Measurements from ENCODE around the gene SLC17A8.

The SLC17A8 gene

DNA sequence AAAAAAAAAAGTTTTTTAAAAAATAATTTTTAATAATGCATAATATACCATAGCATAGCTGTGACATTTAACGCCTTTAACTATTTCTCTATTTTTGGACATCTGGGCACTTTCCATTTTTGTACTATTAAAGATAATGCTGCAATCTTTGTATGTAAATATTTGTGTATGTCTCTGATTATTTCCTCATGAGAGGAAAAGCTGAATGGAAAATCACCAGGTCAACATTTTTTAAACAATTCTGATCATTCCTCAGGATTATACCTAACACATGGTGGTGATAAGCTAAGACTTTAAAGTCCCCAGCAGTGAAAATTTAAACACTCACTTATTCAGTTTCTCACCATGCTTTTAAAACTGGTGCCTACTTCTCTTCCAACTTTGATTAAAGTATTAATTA is 85.5 kb downstream of the SLC17A8 start:
- H3K9me3 ChIP-seq (replicated peaks in 1 of 2; ENCODE audit: control insufficient read depth in 2 of 2, insufficient read depth in 1 of 2, low read depth in 1 of 2, low read length in 2 of 2): no peaks in the 10 kb centered on the region
- H3K4me3 ChIP-seq (ENCODE audit: low read length in 2 of 2): no peak overlapping the region
- no peak overlapping the region for H4K91ac ChIP-seq (ENCODE audit: low read depth, low read length, poor library complexity)
- H2BK12ac ChIP-seq (ENCODE audit: low read length): no peak overlapping the region
- H3K9ac ChIP-seq (ENCODE audit: low read depth, low read length, poor library complexity): no peak overlapping the region
- WGBS, 2 donors (ENCODE audit: extremely low coverage in 2 of 2, insufficient read length in 2 of 2, insufficient replicate concordance in 1 of 2): no CpG with 5 or more reads among the region's 1 CpG
- H3K4ac ChIP-seq (ENCODE audit: low read length): no peak overlapping the region
- H4K8ac ChIP-seq (ENCODE audit: low read depth, low read length): no peak overlapping the region
- H3K18ac ChIP-seq (ENCODE audit: low read length): no peak overlapping the region
- no peak overlapping the region for H3K23ac ChIP-seq (ENCODE audit: low read depth, low read length, poor library complexity)
- H2AK5ac ChIP-seq (ENCODE audit: low read depth, low read length): no peak overlapping the region
- H3K4me1 ChIP-seq (ENCODE audit: control insufficient read depth in 2 of 2, insufficient read depth in 1 of 2, low read depth in 1 of 2, low read length in 2 of 2): peaks cover 3 to 6% of the 10 kb centered on the region in 2 donors
- no peak overlapping the region for H3K4me2 ChIP-seq (ENCODE audit: insufficient read depth, low read length, poor library complexity, severe bottlenecking)
- H3K27me3 ChIP-seq (ENCODE audit: control insufficient read depth in 3 of 3, insufficient read depth in 3 of 3, low read depth in 1 of 3, low read length in 3 of 3): no peaks in the 10 kb centered on the region
- no peaks in the 10 kb centered on the region for H3K79me1 ChIP-seq (ENCODE audit: low read depth, low read length)
- H2BK15ac ChIP-seq (ENCODE audit: low read length): no peak overlapping the region
- H3K36me3 ChIP-seq (replicated peaks in 1 of 2; ENCODE audit: control insufficient read depth in 2 of 2, insufficient read depth in 2 of 2, low read length in 2 of 2): no peaks in the 10 kb centered on the region
- no peak overlapping the region for H2BK120ac ChIP-seq (ENCODE audit: low read depth, low read length)
- DNase-seq (ENCODE audit: low spot score): no peak
- H3K14ac ChIP-seq (ENCODE audit: low read length): no peak overlapping the region
- H2AFZ ChIP-seq (ENCODE audit: low read length): no peak overlapping the region
- no peak overlapping the region for H3K27ac ChIP-seq (replicated peaks; ENCODE audit: low read length)
- H2BK5ac ChIP-seq (ENCODE audit: low read length): no peak overlapping the region

DNA sequence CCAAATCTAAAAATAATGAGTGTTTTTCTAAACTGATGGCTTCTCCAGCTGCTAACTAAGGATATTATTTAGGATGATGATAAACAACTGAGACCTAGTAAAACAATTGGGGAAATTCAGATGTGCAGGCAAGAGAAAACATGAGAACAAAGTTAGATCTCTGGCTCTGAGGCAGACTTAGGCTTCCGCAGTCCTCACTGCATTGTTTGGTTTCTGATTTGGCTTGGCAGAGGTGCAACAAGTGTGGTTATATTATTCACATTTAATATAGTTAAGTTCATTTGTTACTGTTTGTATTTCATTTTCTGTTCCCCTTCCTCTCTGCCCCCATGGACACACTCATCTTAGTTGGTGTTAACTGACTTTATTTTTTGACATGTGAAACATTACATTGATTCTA is 86.6 kb downstream of the SLC17A8 start:
- H3K4me3 ChIP-seq (ENCODE audit: low read length in 2 of 2): no peak overlapping the region
- no peaks in the 10 kb centered on the region for H3K27me3 ChIP-seq (ENCODE audit: control insufficient read depth in 3 of 3, insufficient read depth in 3 of 3, low read depth in 1 of 3, low read length in 3 of 3)
- DNase-seq (ENCODE audit: low spot score): no peak
- WGBS, 2 donors (ENCODE audit: extremely low coverage in 2 of 2, insufficient read length in 2 of 2, insufficient replicate concordance in 1 of 2): no CpG with 5 or more reads among the region's 1 CpG
- no peak overlapping the region for H3K18ac ChIP-seq (ENCODE audit: low read length)
- H3K4ac ChIP-seq (ENCODE audit: low read length): no peak overlapping the region
- no peak overlapping the region for H3K9ac ChIP-seq (ENCODE audit: low read depth, low read length, poor library complexity)
- H3K4me1 ChIP-seq (ENCODE audit: control insufficient read depth in 2 of 2, insufficient read depth in 1 of 2, low read depth in 1 of 2, low read length in 2 of 2): peaks cover 4 to 9% of the 10 kb centered on the region in 2 donors
- no peak overlapping the region for H3K4me2 ChIP-seq (ENCODE audit: insufficient read depth, low read length, poor library complexity, severe bottlenecking)
- no peak overlapping the region for H3K23ac ChIP-seq (ENCODE audit: low read depth, low read length, poor library complexity)
- no peak overlapping the region for H2BK12ac ChIP-seq (ENCODE audit: low read length)
- H4K8ac ChIP-seq (ENCODE audit: low read depth, low read length): no peak overlapping the region
- no peak overlapping the region for H2AFZ ChIP-seq (ENCODE audit: low read length)
- H2BK120ac ChIP-seq (ENCODE audit: low read depth, low read length): no peak overlapping the region
- no peak overlapping the region for H2BK5ac ChIP-seq (ENCODE audit: low read length)
- H4K91ac ChIP-seq (ENCODE audit: low read depth, low read length, poor library complexity): no peak overlapping the region
- no peak overlapping the region for H3K27ac ChIP-seq (replicated peaks; ENCODE audit: low read length)
- no peak overlapping the region for H3K14ac ChIP-seq (ENCODE audit: low read length)
- no peaks in the 10 kb centered on the region for H3K9me3 ChIP-seq (replicated peaks in 1 of 2; ENCODE audit: control insufficient read depth in 2 of 2, insufficient read depth in 1 of 2, low read depth in 1 of 2, low read length in 2 of 2)
- H2BK15ac ChIP-seq (ENCODE audit: low read length): no peak overlapping the region
- H3K79me1 ChIP-seq (ENCODE audit: low read depth, low read length): no peaks in the 10 kb centered on the region
- H3K36me3 ChIP-seq (replicated peaks in 1 of 2; ENCODE audit: control insufficient read depth in 2 of 2, insufficient read depth in 2 of 2, low read length in 2 of 2): no peaks in the 10 kb centered on the region
- H2AK5ac ChIP-seq (ENCODE audit: low read depth, low read length): no peak overlapping the region

DNA sequence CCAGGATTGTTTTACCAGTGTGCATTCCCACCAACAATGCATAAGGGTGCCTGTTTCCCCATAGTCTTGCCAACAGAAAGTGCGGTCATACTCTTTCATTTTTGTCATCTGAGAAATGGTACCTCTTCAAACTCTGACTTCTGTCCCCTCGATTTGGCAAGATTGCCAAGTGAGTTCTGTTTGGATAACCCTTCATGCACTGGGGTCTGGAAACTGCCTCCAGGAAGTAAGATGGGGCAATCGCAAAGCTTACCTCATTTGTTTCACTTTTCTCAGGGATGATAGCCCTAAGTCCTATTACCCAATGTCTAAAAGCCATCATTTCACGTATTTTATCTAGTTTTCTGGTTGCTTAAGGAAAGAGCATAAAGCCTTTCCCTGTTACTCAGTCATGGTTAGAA is 88.2 kb downstream of the SLC17A8 start:
- no peak overlapping the region for H3K4me3 ChIP-seq (ENCODE audit: low read length in 2 of 2)
- H3K36me3 ChIP-seq (replicated peaks in 1 of 2; ENCODE audit: control insufficient read depth in 2 of 2, insufficient read depth in 2 of 2, low read length in 2 of 2): no peaks in the 10 kb centered on the region
- no peak overlapping the region for H2BK120ac ChIP-seq (ENCODE audit: low read depth, low read length)
- H3K79me1 ChIP-seq (ENCODE audit: low read depth, low read length): no peaks in the 10 kb centered on the region
- H3K9ac ChIP-seq (ENCODE audit: low read depth, low read length, poor library complexity): no peak overlapping the region
- H3K23ac ChIP-seq (ENCODE audit: low read depth, low read length, poor library complexity): no peak overlapping the region
- H4K91ac ChIP-seq (ENCODE audit: low read depth, low read length, poor library complexity): no peak overlapping the region
- H3K4me1 ChIP-seq (ENCODE audit: control insufficient read depth in 2 of 2, insufficient read depth in 1 of 2, low read depth in 1 of 2, low read length in 2 of 2): peaks cover 4 to 9% of the 10 kb centered on the region in 2 donors
- no peak for DNase-seq (ENCODE audit: low spot score)
- no peak overlapping the region for H2BK15ac ChIP-seq (ENCODE audit: low read length)
- H3K27ac ChIP-seq (replicated peaks; ENCODE audit: low read length): no peak overlapping the region
- H3K27me3 ChIP-seq (ENCODE audit: control insufficient read depth in 3 of 3, insufficient read depth in 3 of 3, low read depth in 1 of 3, low read length in 3 of 3): no peaks in the 10 kb centered on the region
- H3K4ac ChIP-seq (ENCODE audit: low read length): no peak overlapping the region
- no peak overlapping the region for H2BK12ac ChIP-seq (ENCODE audit: low read length)
- no peak overlapping the region for H2BK5ac ChIP-seq (ENCODE audit: low read length)
- WGBS, 2 donors (ENCODE audit: extremely low coverage in 2 of 2, insufficient read length in 2 of 2, insufficient replicate concordance in 1 of 2): no CpG with 5 or more reads among the region's 4 CpGs
- H3K9me3 ChIP-seq (replicated peaks in 1 of 2; ENCODE audit: control insufficient read depth in 2 of 2, insufficient read depth in 1 of 2, low read depth in 1 of 2, low read length in 2 of 2): no peaks in the 10 kb centered on the region
- H3K14ac ChIP-seq (ENCODE audit: low read length): no peak overlapping the region
- H3K18ac ChIP-seq (ENCODE audit: low read length): no peak overlapping the region
- no peak overlapping the region for H4K8ac ChIP-seq (ENCODE audit: low read depth, low read length)
- H3K4me2 ChIP-seq (ENCODE audit: insufficient read depth, low read length, poor library complexity, severe bottlenecking): no peak overlapping the region
- no peak overlapping the region for H2AK5ac ChIP-seq (ENCODE audit: low read depth, low read length)
- no peak overlapping the region for H2AFZ ChIP-seq (ENCODE audit: low read length)

DNA sequence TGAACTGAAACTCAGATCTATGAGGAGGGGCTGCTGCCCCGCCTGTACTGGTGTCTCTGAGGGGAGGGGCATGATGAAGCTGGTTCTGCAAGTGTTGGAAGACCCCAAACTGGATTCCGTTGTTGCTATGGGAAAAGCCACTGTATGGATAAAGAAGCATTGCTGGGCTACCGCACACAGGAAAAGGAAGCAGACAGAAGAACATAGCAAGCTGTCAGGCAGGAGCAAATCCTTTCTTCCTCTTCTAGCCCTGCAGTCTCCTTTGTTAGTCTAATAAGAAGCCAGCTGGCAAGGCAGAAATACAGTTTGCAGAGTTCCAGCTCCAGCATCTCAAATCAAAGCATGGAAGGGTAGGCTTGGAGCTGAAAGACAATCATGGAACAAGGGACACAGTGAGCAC is 90.5 kb downstream of the SLC17A8 start:
- H2BK5ac ChIP-seq (ENCODE audit: low read length): no peak overlapping the region
- no peak overlapping the region for H3K4me2 ChIP-seq (ENCODE audit: insufficient read depth, low read length, poor library complexity, severe bottlenecking)
- no peaks in the 10 kb centered on the region for H3K9me3 ChIP-seq (replicated peaks in 1 of 2; ENCODE audit: control insufficient read depth in 2 of 2, insufficient read depth in 1 of 2, low read depth in 1 of 2, low read length in 2 of 2)
- no peak overlapping the region for H2BK12ac ChIP-seq (ENCODE audit: low read length)
- no peak overlapping the region for H4K91ac ChIP-seq (ENCODE audit: low read depth, low read length, poor library complexity)
- H3K4me3 ChIP-seq (ENCODE audit: low read length in 2 of 2): no peak overlapping the region
- no peak overlapping the region for H2BK15ac ChIP-seq (ENCODE audit: low read length)
- H3K27ac ChIP-seq (replicated peaks; ENCODE audit: low read length): no peak overlapping the region
- DNase-seq (ENCODE audit: low spot score): no peak
- peaks cover 4 to 9% of the 10 kb centered on the region in 2 donors for H3K4me1 ChIP-seq (ENCODE audit: control insufficient read depth in 2 of 2, insufficient read depth in 1 of 2, low read depth in 1 of 2, low read length in 2 of 2)
- H2AK5ac ChIP-seq (ENCODE audit: low read depth, low read length): no peak overlapping the region
- H3K36me3 ChIP-seq (replicated peaks in 1 of 2; ENCODE audit: control insufficient read depth in 2 of 2, insufficient read depth in 2 of 2, low read length in 2 of 2): no peaks in the 10 kb centered on the region
- H3K4ac ChIP-seq (ENCODE audit: low read length): no peak overlapping the region
- H3K79me1 ChIP-seq (ENCODE audit: low read depth, low read length): no peaks in the 10 kb centered on the region
- no peak overlapping the region for H3K23ac ChIP-seq (ENCODE audit: low read depth, low read length, poor library complexity)
- H2BK120ac ChIP-seq (ENCODE audit: low read depth, low read length): no peak overlapping the region
- no peak overlapping the region for H3K9ac ChIP-seq (ENCODE audit: low read depth, low read length, poor library complexity)
- no CpG with 5 or more reads among the region's 3 CpGs for WGBS, 2 donors (ENCODE audit: extremely low coverage in 2 of 2, insufficient read length in 2 of 2, insufficient replicate concordance in 1 of 2)
- H3K18ac ChIP-seq (ENCODE audit: low read length): no peak overlapping the region
- H4K8ac ChIP-seq (ENCODE audit: low read depth, low read length): no peak overlapping the region
- no peak overlapping the region for H3K14ac ChIP-seq (ENCODE audit: low read length)
- H3K27me3 ChIP-seq (ENCODE audit: control insufficient read depth in 3 of 3, insufficient read depth in 3 of 3, low read depth in 1 of 3, low read length in 3 of 3): no peaks in the 10 kb centered on the region
- H2AFZ ChIP-seq (ENCODE audit: low read length): peak overlapping the region; percentile 78

Data from neuronal stem cell (in vitro differentiated cells).